ENCODE results near the gene GALNT8. TPM values are rescaled to one million over a fixed set of nuclear protein-coding genes. Genes with fewer than 3 reads are reported as not detected.

The GALNT8 gene
- total RNA-seq, 1 donor from 2014 or later = 0.20 TPM

- no peak for DNase-seq (ENCODE audit: low read depth in 2 of 2)
Observed at GRCh38 chr12:4796216-4796615, 76.0 kb downstream of the GALNT8 start.

DNA sequence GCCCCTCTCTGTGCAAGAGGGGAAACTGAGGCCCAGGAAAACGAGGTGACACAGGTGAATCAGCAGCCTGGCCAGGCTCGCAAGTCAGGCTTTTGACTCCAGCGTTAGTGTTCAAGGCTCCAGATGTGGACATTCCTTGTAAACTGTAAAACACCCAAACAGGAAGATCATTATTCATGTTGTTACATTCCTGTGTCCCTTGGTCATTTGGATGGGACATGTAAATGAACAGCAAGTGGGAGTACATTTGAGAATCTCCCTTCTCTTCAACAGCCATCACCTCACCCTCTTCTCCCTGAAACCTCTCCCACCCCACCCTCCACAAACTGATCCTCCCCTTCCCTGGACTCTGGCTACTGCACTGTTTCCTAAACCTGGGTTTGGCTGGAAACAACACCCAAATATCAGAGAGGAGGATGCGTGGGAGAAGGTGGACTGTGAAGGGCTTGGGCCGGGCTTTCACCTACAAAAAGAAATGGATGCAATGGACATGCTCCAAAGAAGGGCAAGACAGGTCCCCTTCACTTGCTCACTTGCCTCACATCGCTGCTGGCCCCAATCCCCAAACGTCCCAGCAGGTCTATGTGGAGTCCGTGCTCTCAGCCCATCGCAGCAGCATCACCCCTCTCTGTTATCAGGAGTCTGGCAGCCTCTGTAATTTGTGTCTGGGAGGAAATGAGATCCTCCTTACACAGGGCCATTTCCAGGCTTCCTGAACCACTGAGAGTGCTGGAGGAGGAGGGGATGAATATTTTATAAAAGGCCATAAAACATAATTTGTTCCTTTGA is 76.7 kb downstream of the GALNT8 start:
- DNase-seq (ENCODE audit: low read depth in 2 of 2) = no peak

DNA sequence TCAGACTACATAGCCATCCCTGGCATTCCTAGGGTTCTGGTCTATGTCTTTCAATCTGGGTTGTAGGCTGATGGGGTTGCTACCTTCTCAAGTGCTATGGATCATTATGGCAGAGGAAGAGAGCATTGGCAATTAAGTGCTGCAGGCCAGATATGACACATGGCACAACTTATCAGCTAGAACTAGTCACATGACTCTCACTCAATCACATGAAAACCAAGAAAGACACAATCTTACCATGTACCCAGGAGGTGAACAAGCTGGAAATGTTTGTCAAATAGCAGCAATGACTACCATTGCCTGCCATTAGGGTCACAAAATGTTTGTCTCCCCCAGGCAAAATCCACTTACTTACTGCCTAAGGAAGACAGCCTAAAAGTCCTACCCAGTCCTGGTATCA is 80.4 kb downstream of the GALNT8 start:
- no peak for DNase-seq (ENCODE audit: low read depth in 2 of 2)

- no peak for DNase-seq (ENCODE audit: low read depth in 2 of 2)
Observed at GRCh38 chr12:4802841-4803240, 82.6 kb downstream of the GALNT8 start.

- no peak for DNase-seq (ENCODE audit: low read depth in 2 of 2)
Observed at GRCh38 chr12:4806439-4807115, 86.4 kb downstream of the GALNT8 start.

- DNase-seq (ENCODE audit: low read depth in 2 of 2) = no peak
Observed at GRCh38 chr12:4807116-4807783, 87.0 kb downstream of the GALNT8 start.

GRCh38 chr12:4807813-4808212 is 87.6 kb downstream of the GALNT8 start:
- no peak for DNase-seq (ENCODE audit: low read depth in 2 of 2)

- DNase-seq (ENCODE audit: low read depth in 2 of 2) = no peak
Observed at GRCh38 chr12:4809013-4809448, 88.8 kb downstream of the GALNT8 start.

DNA sequence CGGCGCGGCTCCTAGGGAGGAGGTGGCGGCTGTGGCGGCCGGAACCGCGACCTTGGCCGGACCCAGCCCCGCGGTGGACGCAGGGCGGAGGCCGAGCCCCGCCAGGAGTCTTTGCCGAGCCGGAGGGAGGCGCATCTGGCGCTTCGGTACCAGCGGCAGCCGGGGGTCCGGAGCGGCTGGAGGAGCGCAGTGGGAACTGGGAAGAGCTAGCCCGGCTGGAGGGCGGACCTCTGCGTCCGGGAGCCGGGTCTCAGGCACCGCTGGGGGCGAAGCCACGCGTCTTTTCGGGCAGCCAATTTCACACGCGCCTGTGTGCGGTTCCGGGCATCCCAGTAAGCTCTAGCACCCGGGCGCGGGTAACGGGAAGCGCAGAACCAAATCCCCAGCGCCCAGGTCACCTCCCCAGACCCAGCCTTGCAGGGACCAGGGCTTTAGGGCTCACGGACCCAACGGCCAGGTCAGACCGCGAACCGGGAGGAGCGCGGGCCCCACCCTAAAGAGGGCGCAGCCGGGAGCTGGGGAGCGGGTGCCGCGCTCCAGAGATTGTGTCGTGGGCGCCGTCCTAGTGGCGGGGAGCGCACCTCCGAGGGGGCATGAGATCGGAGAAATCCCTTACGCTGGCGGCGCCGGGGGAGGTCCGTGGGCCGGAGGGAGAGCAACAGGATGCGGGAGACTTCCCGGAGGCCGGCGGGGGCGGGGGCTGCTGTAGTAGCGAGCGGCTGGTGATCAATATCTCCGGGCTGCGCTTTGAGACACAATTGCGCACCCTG is 89.4 kb downstream of the GALNT8 start:
- DNase-seq (ENCODE audit: low read depth in 2 of 2) = no peak

GRCh38 chr12:4810219-4810671 is 90.0 kb downstream of the GALNT8 start:
- DNase-seq (ENCODE audit: low read depth in 2 of 2) = no peak

GRCh38 chr12:4812624-4813327 is 92.6 kb downstream of the GALNT8 start:
- DNase-seq (ENCODE audit: low read depth in 2 of 2) = no peak

GRCh38 chr12:4813741-4814140 is 93.5 kb downstream of the GALNT8 start:
- no peak for DNase-seq (ENCODE audit: low read depth in 2 of 2)

- no peak for DNase-seq (ENCODE audit: low read depth in 2 of 2)
Observed at GRCh38 chr12:4814485-4814884, 94.3 kb downstream of the GALNT8 start.

DNA sequence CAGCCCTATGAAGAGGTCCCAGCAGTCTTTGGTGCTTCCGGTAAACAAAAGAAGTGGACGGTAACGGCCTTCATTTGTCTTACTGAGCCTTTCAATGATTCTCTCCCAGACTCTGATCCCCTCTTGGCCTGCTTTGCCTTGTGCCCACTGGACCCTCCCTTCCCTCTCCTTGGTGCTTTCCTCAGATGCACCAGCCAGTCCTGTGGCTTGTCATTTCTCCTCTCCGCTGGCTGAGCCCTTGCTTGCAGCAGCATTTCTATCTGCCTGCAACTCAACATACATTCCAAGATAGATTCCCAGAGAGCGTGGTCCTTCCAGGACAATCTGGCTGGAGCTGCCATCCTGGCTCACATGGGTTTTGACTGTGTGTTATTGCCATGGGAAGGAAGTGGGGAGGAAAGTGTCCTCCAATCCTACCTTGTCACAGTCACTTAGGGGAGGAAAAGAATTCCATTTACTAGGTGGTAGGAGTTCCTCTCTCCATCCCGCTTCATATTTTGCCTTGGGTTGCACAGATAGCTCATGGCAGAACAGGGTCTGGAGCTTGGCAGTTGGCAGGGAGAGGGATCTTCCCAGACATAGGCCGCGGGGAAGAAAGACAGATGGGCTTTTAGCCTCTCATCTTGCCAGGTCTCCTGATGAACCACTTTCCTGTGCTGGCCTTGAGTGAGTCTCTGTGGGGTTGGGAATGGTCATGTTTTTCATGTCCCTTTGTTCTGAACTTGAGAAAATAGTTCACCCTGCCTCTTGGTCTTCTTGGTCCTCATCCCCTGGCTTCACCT is 96.7 kb downstream of the GALNT8 start:
- no peak for DNase-seq (ENCODE audit: low read depth in 2 of 2)

- no peak for DNase-seq (ENCODE audit: low read depth in 2 of 2)
Observed at GRCh38 chr12:4817880-4818279, 97.7 kb downstream of the GALNT8 start.

DNA sequence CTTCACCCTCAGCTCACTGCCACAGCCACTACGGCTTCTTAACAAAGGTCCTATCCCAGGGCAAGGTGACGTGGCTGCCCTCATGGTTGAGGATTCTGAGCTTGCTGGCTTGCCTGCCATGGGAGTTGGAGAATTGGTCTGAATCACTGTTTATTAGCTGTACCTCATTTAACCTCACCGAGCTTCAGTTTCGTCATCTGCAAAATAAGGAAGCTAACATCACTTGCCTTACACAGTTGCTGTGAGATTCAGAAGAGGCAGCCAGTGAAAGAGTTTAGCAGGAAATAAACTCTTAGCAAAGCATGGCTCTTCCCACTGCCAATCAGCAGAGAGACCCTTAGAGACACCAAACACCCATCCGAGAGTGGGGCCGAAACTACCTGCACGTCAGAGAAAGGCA is 99.5 kb downstream of the GALNT8 start:
- DNase-seq (ENCODE audit: low read depth in 2 of 2) = no peak

DNA sequence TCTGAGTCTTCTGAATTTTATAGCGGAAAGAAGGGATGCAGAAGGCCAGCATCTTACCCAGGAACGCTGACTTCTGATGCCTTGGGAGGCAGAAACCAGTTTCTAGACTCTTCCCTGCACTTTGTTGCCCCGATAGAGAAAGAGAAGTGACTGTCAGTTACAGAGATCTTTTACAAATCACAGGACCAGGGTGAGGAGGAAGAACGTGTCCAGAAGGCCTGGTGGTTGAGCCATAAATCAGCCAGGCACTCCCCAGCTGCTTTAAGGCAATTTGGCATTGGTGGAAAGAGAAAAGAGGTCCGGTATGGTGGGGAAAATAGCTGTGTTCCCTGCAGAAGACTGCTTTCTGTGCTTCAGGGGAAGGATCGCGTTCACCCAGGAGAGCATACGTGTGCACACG is 100.8 kb downstream of the GALNT8 start:
- no peak for DNase-seq (ENCODE audit: low read depth in 2 of 2)
